H1 (cell line): ENCODE measurements around the gene SYVN1. TPM values are rescaled to one million over a fixed set of nuclear protein-coding genes. Genes with fewer than 3 reads are reported as not detected.

ENCODE experiments used
- CREB1 ChIP-seq: IDR thresholded peaks from 2 replicates; pipeline ENCODE4 v1.6.1; 2012; ENCODE audit warnings: inconsistent platforms
- EP300 ChIP-seq, 2 experiments: IDR thresholded peaks; 1 replicate in 1 of 2; 2 replicates in 1 of 2; pipeline ENCODE4 v1.6.1; 2011 to 2012; ENCODE audit warnings: low read depth in 2 of 2, low read length in 2 of 2, mild to moderate bottlenecking in 2 of 2, borderline replicate concordance in 1 of 2, inconsistent platforms in 1 of 2, moderate library complexity in 1 of 2
- GABPA ChIP-seq: IDR thresholded peaks from 2 replicates; pipeline ENCODE4 v1.6.1; 2011; ENCODE audit warnings: mild to moderate bottlenecking, low read length, moderate library complexity, borderline replicate concordance; ENCODE audit not compliant: insufficient read depth
- TAF1 ChIP-seq: IDR thresholded peaks from 2 replicates; pipeline ENCODE4 v1.6.1; 2011; ENCODE audit warnings: mild to moderate bottlenecking, low read depth, low read length
- TEAD4 ChIP-seq: IDR thresholded peaks from 2 replicates; pipeline ENCODE4 v1.6.1; 2012; ENCODE audit warnings: low read depth, low read length, inconsistent platforms, mixed read lengths
- polyA plus RNA-seq, 7 experiments: library from polyadenylated mRNA; depleted of rRNA in 3 of 7; stranded (reverse) in 5 of 7; unstranded in 2 of 7; fragments of >200 nt in 5 of 7; fragments of 200-250 nt in 2 of 7; gene quantifications; 1 replicate in 5 of 7; 2 replicates in 1 of 7; 4 replicates in 1 of 7; pipeline versions ENCODE4 v1.2.1 to v1.2.3, GENCODE V29; 2011 to 2013; ENCODE audit warnings: missing spikeins in 2 of 7, mixed read lengths in 2 of 7
- total RNA-seq: library from RNA; stranded (reverse); fragmentation: NEBNext Ultra II Directional; extraction: Animal tissue kit (Norgen Biotek cat#: 25700); gene quantifications from 2 replicates; pipeline ENCODE4 v1.2.1, GENCODE V29; 2021

The SYVN1 gene
- total and polyA plus RNA-seq, 2 of the 8 experiments (the other 6 are each of a cell fraction or from before 2014, with no cell fraction given): 27.8 to 29.4 TPM

- TF ChIP-seq CREB1 (no peak), TAF1 (no peak), EP300 (IDR thresholded peaks at IDR 0.05; ENCODE audit: borderline replicate concordance in 1 of 2, low read depth in 2 of 2, low read length in 2 of 2) (no peak), GABPA (no peak), TEAD4 (no peak)
- TF ChIP-seq, all 59 proteins: peak for 0
Observed at GRCh38 chr11:65151331-65151899, 17.1 kb upstream of the SYVN1 start (continued).
